ENCODE data around the gene HSF5. TPM values are rescaled to one million over a fixed set of nuclear protein-coding genes. Genes with fewer than 3 reads are reported as not detected.
"Not testable (repeated sequence)": the region's sequence is repeated elsewhere in the genome, so short reads cannot be mapped to it uniquely, and the experiment has no call there.

Gene HSF5
- polyA plus RNA-seq, 3 donors = 0.01 to 0.11 (median 0.02) TPM

- 0 to 1% (median 0%) methylated on average over 39 of the region's 39 CpGs for WGBS, 3 donors
- H3K27ac ChIP-seq (ENCODE audit: low read depth, low read length) = no peak overlapping the region
Observed at GRCh38 chr17:58517928-58518609, 29.9 kb upstream of the HSF5 start.

- WGBS, 3 donors = 0 to 2% (median 1%) methylated on average over 23 to 27 of the region's 27 CpGs
- H3K27ac ChIP-seq (ENCODE audit: low read depth, low read length) = peak overlapping the region; percentile 14
Observed at GRCh38 chr17:58517378-58517927, 29.2 kb upstream of the HSF5 start.

- 39 to 61% (median 47%) methylated on average over 2 of the region's 2 CpGs for WGBS, 3 donors
- no peak overlapping the region for H3K27ac ChIP-seq (ENCODE audit: low read depth, low read length)
Observed at GRCh38 chr17:58516644-58517377, 28.6 kb upstream of the HSF5 start.

- no peak overlapping the region for H3K27ac ChIP-seq (ENCODE audit: low read depth, low read length)
- 69 to 73% (median 72%) methylated on average over 2 of the region's 2 CpGs for WGBS, 3 donors
Observed at GRCh38 chr17:58515286-58515685, 27.1 kb upstream of the HSF5 start.

GRCh38 chr17:58514770-58515157, 26.6 kb upstream of the HSF5 start:
- 16 to 20% (median 18%) methylated on average over 11 of the region's 11 CpGs for WGBS, 3 donors

GRCh38 chr17:58513965-58514769, 26.0 kb upstream of the HSF5 start, which contains the start of gene MTMR4:
TSS of gene MTMR4 (minus strand) at chr17:58514638. CDS start at chr17:58514407, 231 bp downstream.
- WGBS, 3 donors = 0 to 1% (median 1%) methylated on average over 48 to 60 of the region's 64 CpGs
- no peak within 1 kb of the TSS for H3K27ac ChIP-seq (ENCODE audit: low read depth, low read length)

More at GRCh38 chr17:58514770-58515157, 26.6 kb upstream of the HSF5 start:
- H3K27ac ChIP-seq (ENCODE audit: low read depth, low read length) = no peak overlapping the region

GRCh38 chr17:58513267-58513964, 25.2 kb upstream of the HSF5 start:
- 34 to 39% (median 35%) methylated on average over 14 of the region's 14 CpGs for WGBS, 3 donors
- no peak overlapping the region for H3K27ac ChIP-seq (ENCODE audit: low read depth, low read length)

GRCh38 chr17:58510075-58510474, 21.9 kb upstream of the HSF5 start:
- 89 to 94% (median 92%) methylated on average over 5 of the region's 5 CpGs for WGBS, 3 donors
- H3K27ac ChIP-seq (ENCODE audit: low read depth, low read length) = no peak overlapping the region

- no peak overlapping the region for H3K27ac ChIP-seq (ENCODE audit: low read depth, low read length)
- 80 to 86% (median 84%) methylated on average over 10 of the region's 10 CpGs for WGBS, 3 donors
Observed at GRCh38 chr17:58508341-58509067, 20.3 kb upstream of the HSF5 start.

- no peak overlapping the region for H3K27ac ChIP-seq (ENCODE audit: low read depth, low read length)
- 70 to 83% (median 74%) methylated on average over 13 of the region's 13 CpGs for WGBS, 3 donors
Observed at GRCh38 chr17:58507123-58507634, 19.0 kb upstream of the HSF5 start.

- H3K27ac ChIP-seq (ENCODE audit: low read depth, low read length) = no peak overlapping the region
- WGBS, 3 donors = 84 to 94% (median 87%) methylated on average over 7 of the region's 7 CpGs
Observed at GRCh38 chr17:58506354-58507080, 18.3 kb upstream of the HSF5 start.

- no peak overlapping the region for H3K27ac ChIP-seq (ENCODE audit: low read depth, low read length)
- WGBS, 3 donors = 78 to 88% (median 79%) methylated on average over 11 of the region's 11 CpGs
Observed at GRCh38 chr17:58504826-58505351, 16.7 kb upstream of the HSF5 start.

- 65 to 92% (median 76%) methylated on average over 8 of the region's 8 CpGs for WGBS, 3 donors
- no peak overlapping the region for H3K27ac ChIP-seq (ENCODE audit: low read depth, low read length)
Observed at GRCh38 chr17:58503866-58504265, 15.7 kb upstream of the HSF5 start.

GRCh38 chr17:58503134-58503533, 14.9 kb upstream of the HSF5 start:
- 79 to 83% (median 80%) methylated on average over 6 of the region's 6 CpGs for WGBS, 3 donors

GRCh38 chr17:58501451-58501850, 13.2 kb upstream of the HSF5 start:
- no peak overlapping the region for H3K27ac ChIP-seq (ENCODE audit: low read depth, low read length)
- WGBS, 3 donors = 94 to 95% (median 94%) methylated on average over 7 of the region's 7 CpGs

More at GRCh38 chr17:58503134-58503533, 14.9 kb upstream of the HSF5 start:
- H3K27ac ChIP-seq (ENCODE audit: low read depth, low read length) = not testable (repeated sequence)

GRCh38 chr17:58498177-58498828, 10.1 kb upstream of the HSF5 start:
- WGBS, 3 donors = 95 to 96% (median 96%) methylated on average over 5 of the region's 6 CpGs
- H3K27ac ChIP-seq (ENCODE audit: low read depth, low read length) = no peak overlapping the region
